GM21360 (cell line): Measurements from ENCODE around the gene OPCML.
A peak's percentile ranks its signal among the peaks of the same experiment; 100 is the strongest.

Source experiments
- ATAC-seq: cut with Tn5 transposase; IDR thresholded peaks from one replicate; pipeline ENCODE4 v1.9.1; 2021; ENCODE audit warnings: mild to moderate bottlenecking, moderate library complexity; ENCODE audit not compliant: unreplicated experiment

The OPCML gene

DNA sequence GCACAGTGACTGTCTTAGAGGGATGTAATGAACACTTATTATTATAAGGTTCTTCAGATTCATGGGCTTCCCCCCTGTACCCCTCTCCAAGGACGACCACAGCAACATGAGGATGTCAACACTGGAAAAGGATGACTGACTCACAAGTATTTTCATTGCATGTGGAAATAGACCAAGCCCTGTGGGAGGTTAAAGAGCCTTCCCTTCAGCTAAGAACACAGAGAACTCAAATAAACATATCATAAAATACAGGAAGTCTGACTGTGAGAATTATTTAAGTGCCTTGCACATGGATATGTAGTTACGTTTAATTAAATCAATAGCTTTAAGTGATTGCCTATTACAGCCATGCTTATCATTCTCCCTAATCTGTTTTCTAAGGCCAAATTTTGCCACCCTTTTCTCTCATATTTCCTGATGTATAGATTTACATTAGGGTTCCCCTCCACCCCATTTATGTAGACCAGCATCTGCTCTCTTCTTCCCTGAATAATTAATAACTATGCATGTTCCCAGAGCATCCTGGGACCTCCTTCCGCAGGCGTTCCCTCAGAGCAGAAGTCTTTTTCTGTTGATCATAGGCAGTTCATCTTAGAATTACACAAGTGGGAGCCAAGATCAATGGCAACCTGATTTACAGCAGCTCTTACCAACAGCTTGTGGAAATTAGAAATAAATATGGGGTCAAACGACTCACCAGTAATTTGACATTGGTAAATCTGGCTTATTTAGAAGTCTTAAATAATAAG, 226.9 kb downstream of the OPCML start:
- no peak for ATAC-seq

- no peak for ATAC-seq
These were observed 229.0 kb downstream of the OPCML start for GRCh38 chr11:133303262-133303661.

DNA sequence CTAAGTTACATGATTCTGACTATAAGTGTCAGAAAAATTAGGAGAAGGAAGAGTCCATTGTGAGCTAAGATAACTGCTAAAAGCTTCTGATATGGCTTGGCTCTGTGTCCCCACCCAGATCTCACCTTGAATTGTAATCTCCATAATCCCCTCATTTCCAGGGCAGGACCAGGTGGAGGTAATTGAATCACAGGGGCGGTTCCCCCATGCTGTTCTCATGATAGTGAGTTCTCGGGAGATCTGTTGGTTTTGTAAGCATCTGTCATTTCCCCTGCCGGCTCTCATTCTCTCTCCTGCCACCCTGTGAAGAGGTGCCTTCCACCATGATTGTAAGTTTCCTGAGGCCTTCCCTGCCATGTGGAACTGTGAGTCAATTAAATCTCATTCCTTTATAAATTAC, 230.2 kb downstream of the OPCML start:
- no peak for ATAC-seq

DNA sequence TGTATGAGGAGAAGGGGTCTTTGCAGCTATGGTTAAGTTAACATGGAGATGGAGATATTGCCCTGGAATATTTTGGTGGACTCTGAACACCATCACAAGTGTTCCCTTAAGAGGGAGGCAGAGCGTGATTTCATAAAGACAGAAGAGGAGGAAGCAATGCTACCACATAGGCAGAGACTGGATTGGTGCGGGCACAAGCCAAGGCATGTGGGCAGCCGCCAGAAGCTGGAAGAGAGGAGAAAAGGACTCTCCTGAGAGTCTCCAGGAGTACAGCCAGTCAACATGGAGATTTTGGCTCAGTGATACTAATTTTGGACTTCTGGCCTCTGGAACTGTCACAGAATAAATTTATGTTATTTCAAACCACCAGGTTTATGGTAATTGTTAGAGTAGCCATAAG, 231.6 kb downstream of the OPCML start:
- no peak for ATAC-seq

DNA sequence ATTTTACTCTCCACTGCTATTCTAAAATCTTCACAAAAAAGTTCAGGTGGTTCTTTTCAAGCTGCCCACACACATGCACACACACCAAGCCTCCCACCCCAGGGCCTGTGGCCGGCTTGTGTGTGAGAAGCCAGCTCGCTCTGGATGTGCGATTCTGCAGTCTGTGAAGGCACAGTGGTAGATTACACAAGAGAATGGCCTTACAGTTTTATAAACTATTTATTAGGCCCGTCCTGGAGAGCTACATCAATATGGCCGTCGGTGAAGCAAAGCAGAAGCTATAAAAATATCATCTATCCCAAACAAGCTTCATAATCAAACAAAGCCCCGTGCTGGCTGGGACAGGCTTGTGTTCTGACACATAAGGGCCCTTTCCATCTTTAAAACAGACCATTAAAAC, 240.5 kb downstream of the OPCML start:
- ATAC-seq, result no peak

DNA sequence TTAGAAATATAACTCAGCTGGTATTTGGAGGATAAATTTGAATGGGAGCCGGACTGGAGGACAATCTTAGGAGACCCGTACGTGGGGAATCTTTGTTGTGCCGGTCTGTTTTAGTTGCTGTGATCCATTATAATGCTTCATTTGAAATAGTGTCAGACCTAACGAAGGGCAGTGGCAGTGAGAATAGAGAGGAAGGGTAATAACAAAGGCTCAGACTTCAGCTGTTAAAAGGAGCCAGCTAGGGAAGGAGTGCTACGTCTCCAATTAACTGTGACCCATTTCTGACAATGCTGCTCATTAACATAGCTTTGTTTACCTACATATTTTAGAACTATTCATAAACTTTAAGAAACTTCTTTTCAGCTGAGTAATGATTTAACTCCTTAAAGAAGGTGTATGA, 246.9 kb downstream of the OPCML start:
- no peak for ATAC-seq

GRCh38 chr11:133284156-133284555, 248.1 kb downstream of the OPCML start:
- no peak for ATAC-seq

DNA sequence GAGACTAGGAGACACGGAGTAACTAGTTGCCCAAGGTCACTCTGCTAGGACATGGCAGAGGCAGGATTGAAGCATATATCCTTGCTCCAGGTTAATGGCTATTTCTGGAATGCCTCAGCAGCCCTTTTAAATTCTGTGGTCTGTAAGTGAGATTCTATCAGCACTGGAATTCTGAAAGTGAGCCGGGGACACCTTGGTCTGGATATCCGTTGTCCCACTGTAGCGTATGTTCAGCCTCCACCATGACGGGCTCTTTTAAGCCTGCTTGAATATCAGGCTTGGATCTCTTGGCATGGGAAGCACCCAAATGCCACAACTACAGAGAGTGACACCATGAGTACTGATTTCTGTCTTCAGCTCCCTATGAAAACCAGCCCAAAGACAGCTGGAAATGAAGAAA, 254.4 kb downstream of the OPCML start:
- no peak for ATAC-seq

DNA sequence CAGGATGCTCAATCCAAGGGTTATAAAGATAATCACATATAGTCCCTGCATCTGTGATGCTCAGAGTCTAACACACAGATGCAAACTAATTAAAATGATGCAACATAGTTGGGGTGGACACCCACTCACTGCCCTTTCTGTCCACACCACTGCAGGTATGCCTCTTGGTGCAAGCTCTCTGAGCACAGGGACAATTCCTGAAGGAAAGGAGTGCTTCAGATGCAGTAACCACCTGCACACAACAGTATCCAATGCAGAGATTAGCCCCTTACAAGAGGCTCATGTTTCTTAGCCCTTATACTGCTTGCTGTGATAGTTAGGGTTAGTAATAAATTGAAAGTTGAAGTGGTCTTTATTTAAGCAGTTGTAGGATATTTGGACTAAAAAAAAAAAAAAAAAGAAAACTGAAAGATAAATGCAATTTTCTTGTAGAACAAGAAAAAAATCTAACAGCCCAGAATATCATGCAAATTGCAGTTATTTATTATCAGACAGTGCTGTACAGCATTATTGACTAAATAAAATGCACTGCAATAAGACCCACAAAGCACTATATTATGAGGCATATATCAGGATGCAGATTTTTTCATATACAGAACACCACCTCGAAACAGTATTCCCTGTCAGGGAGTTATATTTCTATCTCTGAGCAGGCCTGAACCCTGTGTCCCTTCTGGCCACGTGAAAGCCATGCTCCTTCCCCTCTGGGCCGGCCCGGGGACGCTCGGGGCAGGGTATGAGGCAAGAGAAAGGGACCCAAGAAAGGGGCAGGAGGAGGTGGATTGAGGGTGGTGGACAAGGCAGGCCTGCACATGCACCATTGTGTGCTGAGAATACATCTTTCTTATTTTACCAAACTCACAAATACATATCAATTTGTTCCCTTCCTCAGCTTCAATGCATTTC, 260.2 kb downstream of the OPCML start:
- no peak for ATAC-seq

DNA sequence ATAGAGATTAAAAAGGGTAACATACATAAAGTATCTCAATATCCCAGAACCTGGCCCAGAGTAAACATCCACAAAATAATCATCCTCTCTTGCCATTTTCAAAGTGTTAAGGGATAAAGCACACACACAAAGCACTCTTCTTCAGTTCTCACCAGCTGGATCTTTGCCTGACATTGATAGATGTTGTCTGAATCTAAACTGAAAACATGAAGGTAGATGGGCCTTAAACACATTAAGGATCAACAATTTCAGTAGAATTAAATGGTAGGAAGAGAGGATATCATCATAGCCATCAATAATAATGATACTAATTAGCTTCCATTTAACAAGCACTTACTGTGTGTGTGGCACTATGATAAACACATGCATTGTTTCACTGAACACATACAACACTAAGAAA, 261.1 kb downstream of the OPCML start:
- ATAC-seq, result no peak

- peak; percentile 97 for ATAC-seq
These were observed 263.0 kb downstream of the OPCML start for GRCh38 chr11:133269267-133269666.

GRCh38 chr11:133266986-133267385, 265.3 kb downstream of the OPCML start:
- no peak for ATAC-seq

GRCh38 chr11:133265530-133266035, 266.7 kb downstream of the OPCML start:
- ATAC-seq, result no peak

DNA sequence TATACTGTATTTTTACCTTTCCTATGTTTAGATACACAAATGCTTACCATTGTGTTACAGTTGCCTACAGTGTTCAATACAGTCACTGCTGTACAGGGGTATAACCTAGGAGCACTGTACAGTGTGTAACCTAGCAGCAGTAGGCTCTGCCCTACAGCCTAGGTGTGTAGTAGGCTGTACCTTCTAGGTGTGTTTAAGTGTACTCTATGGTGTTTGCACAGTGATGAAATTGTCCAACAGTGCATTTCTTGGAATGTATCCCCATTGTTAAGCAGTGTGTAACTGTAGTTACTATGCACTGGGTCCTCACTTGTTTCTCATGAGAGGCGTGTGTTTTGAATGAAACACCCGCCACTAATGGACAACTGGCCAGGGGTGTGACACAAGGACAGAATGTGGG, 269.0 kb downstream of the OPCML start:
- no peak for ATAC-seq

GRCh38 chr11:133258751-133259150, 273.6 kb downstream of the OPCML start:
- no peak for ATAC-seq

DNA sequence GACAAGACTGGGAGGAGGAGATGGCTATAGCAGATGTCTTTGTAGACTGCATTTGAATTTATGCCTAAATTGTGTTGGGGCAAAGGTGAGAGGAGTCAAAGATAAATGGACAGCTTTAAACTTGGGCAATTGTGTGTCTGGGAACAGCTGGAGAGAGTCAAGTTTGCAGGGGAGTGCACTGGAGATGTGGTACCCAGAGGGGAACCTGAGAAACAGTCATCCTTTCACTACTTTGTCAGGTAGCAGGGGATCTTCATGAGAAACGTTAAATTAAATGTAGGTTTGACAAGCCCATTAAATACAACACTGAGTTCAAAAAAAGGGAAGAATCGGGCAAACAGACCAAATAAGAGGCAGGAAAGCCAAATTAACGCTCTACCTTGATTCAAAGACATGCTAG, 277.7 kb downstream of the OPCML start:
- ATAC-seq, result no peak

DNA sequence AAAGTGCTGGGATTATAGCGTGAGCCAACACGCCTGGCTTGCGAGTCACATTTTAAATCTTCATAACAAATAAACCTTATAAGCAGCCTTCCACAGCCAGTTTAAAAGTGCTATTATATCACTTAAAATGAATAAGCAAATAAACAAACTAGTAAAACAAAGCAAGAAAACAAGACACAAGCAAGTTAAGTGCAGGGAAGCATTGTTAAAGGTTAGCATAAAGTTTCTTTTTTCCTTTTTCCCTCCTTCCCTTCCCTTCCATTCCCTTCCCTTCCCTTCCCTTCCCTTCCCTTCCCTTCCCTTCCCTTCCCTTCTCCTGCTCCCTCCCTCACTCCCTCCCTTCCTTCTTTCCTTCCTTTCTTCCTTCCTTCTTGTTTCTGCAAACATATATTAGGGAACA, 278.7 kb downstream of the OPCML start:
- no peak for ATAC-seq

- no peak for ATAC-seq
These were observed 280.5 kb downstream of the OPCML start for GRCh38 chr11:133251841-133252240.

- ATAC-seq, result no peak
These were observed 282.8 kb downstream of the OPCML start for GRCh38 chr11:133249530-133249929.

DNA sequence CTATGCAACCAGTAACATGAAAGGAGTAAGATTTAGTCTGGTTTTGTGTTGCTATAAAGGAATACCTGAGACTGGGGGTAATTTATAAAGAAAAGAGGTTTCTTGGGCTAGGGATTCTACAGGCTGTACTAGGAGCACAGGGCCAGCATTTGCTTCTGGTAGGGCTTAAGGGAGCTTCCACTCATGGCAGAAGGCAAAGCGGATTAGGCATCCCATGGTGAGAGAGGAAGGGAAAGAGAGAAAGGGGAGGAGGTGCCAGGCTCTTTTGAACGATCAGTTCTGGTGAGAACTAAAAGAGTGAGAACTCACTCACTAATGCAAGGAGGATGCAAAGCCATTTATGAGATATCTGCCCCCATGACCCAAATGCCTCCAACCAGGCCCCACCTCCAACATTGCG, 283.2 kb downstream of the OPCML start:
- no peak for ATAC-seq

- no peak for ATAC-seq
These were observed 288.5 kb downstream of the OPCML start for GRCh38 chr11:133243832-133244231.
